OCI-LY3 (cell line): Measurements from ENCODE around the gene ADIPOR2.

Experiments used
- CTCF ChIP-seq: fragments of 200-600, 300-600 bp; sonication (generic); IDR thresholded peaks from 2 replicates; pipeline ENCODE4 v1.5.1; 2014; ENCODE audit warnings: antibody characterized with exemption, low read length, low read depth
- EZH2phosphoT487 ChIP-seq: fragments of 200-600 bp; shearing (Covaris generic); IDR thresholded peaks from 2 replicates; pipeline ENCODE4 v1.6.1; 2018; ENCODE audit warnings: antibody characterized with exemption, mixed run types, low read depth

GRCh38 chr12:1825382-1826102 is 134.7 kb downstream of the ADIPOR2 start:
- TF ChIP-seq CTCF (no peak), EZH2phosphoT487 (no peak)
